Measurements from ENCODE around the gene ZNF77.
"Not testable (repeated sequence)": the region's sequence is repeated elsewhere in the genome, so short reads cannot be mapped to it uniquely, and the experiment has no call there.

Gene ZNF77

DNA sequence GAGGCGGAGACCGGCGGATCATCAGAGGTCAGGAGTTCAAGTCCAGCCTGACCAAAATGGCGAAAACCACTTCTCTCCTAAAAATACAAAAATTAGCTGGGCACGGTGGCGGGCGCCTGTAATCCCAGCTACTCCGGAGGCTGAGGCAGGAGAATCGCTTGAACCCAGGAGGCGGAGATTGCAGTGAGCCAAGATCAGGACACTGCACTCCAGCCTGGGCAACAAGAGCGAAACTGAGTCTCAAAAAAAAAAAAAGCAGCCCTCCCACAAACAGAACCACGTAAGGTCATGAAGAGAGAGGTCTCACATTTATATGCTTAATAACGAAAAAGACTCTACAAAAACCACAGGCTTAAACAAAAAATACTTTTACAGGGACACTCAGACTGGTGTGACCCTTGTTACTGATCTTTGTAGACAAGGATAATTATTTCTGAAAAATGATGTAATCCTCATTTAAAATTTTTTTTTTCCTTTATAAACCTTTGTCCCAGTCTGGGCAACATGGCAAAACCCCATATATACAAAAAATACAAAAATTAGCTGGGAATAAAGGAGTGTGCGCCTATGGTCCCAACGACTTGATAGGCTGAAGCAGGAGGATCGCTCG, 909 bp upstream of the ZNF77 start:
- Mint-ChIP-seq H3K4me3 (peak overlapping the region; percentile 97 to 99 (median 98)), H3K27me3 (ENCODE audit: low read depth) (no peaks in the 10 kb centered on the region), H3K9me3 (no peaks in the 10 kb centered on the region), H3K4me1 (peaks cover 25% of the 10 kb centered on the region), H3K27ac (peak overlapping the region; percentile 88 to 99 (median 93)), H3K36me3 (ENCODE audit: low read depth) (peaks cover 9% of the 10 kb centered on the region)
- TF ChIP-seq, protein P1, sequence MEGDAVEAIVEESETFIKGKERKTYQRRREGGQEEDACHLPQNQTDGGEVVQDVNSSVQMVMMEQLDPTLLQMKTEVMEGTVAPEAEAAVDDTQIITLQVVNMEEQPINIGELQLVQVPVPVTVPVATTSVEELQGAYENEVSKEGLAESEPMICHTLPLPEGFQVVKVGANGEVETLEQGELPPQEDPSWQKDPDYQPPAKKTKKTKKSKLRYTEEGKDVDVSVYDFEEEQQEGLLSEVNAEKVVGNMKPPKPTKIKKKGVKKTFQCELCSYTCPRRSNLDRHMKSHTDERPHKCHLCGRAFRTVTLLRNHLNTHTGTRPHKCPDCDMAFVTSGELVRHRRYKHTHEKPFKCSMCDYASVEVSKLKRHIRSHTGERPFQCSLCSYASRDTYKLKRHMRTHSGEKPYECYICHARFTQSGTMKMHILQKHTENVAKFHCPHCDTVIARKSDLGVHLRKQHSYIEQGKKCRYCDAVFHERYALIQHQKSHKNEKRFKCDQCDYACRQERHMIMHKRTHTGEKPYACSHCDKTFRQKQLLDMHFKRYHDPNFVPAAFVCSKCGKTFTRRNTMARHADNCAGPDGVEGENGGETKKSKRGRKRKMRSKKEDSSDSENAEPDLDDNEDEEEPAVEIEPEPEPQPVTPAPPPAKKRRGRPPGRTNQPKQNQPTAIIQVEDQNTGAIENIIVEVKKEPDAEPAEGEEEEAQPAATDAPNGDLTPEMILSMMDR (IDR thresholded peaks at IDR 0.05; ENCODE audit: unreplicated experiment in 3 of 3) = no peak

- no peaks in the 10 kb centered on the region for H3K9me3 Mint-ChIP-seq
- peaks cover 16% of the 10 kb centered on the region for H3K36me3 Mint-ChIP-seq (ENCODE audit: low read depth)
- H3K27me3 Mint-ChIP-seq (ENCODE audit: low read depth) = no peaks in the 10 kb centered on the region
- H3K4me3 Mint-ChIP-seq = peak overlapping the region; percentile 97 to 99 (median 98)
- TF ChIP-seq, protein P1 (IDR thresholded peaks at IDR 0.05; ENCODE audit: unreplicated experiment in 3 of 3) = no peak
- no peak overlapping the region for H3K27ac Mint-ChIP-seq
- H3K4me1 Mint-ChIP-seq = peaks cover 18% of the 10 kb centered on the region
These were observed 382 bp downstream of the ZNF77 start for GRCh38 chr19:2944403-2944774.

DNA sequence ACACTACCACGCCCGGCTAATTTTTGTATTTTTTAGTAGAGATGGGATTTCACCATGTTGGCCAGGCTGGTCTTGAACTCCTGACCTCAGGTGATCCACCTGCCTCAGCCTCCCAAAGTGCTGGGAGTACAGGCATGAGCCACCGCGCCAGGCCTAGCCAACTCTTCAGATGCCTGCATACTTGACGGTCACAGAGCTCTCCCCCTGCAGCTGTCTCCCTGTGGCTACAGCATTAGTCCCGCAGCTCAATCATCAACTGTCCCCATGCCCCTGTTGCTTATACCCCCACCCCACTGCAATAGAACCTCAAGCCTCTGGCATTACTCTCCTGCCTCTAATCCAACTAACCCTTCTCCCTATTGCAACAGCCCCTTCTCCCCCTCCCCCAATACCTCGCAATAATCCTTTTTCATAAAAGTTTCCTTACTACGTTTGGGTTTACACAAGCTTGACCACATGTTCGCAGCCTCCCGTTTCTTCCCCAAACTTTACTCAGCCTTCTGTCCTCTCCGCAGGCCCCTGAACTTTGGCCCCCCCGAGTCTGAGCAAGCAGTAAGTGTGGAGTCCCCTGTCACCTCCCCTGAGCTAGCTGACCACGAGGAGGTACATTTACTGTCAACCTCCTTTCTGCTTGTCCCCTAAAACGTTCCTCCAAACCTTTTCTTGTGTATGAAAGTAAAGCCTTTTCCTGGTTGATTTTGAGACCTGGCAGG, 1.7 kb downstream of the ZNF77 start:
- Mint-ChIP-seq H3K4me3 (peak overlapping the region; percentile 78 to 98 (median 83)), H3K9me3 (peaks cover 4% of the 10 kb centered on the region)
- TF ChIP-seq, protein P1 (IDR thresholded peaks at IDR 0.05; ENCODE audit: unreplicated experiment in 3 of 3) = no peak

DNA sequence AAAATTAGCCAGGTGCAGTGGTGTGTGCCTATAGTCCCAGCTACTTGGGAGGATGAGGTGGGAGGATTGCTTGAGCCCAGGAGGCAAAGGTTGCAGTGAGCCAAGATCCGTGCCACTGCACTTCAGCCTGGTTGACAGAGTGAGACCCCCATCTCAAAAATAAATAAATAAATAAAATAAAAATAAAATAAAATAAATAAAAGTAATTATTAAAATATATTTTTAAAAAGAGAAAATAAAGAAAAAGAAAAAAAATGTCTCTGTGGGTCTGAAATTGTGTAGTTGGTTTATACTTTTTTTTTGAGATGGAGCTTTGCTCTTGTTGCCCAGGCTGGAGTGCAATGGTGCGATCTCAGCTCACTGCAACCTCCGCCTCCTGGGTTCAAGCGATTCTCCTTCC, 8.9 kb downstream of the ZNF77 start:
- H3K27ac Mint-ChIP-seq; H3K4me1 Mint-ChIP-seq; H3K4me3 Mint-ChIP-seq; H3K27me3 Mint-ChIP-seq (ENCODE audit: low read depth): not testable (repeated sequence)
- Mint-ChIP-seq H3K9me3 (peaks cover 55% of the 10 kb centered on the region), H3K36me3 (ENCODE audit: low read depth) (peaks cover 88% of the 10 kb centered on the region)

More for the DNA sequence above, 1.7 kb downstream of the ZNF77 start:
- Mint-ChIP-seq H3K27ac (no peak overlapping the region), H3K4me1 (peaks cover 11% of the 10 kb centered on the region), H3K36me3 (ENCODE audit: low read depth) (peaks cover 25% of the 10 kb centered on the region), H3K27me3 (ENCODE audit: low read depth) (no peaks in the 10 kb centered on the region)

- H3K4me3 Mint-ChIP-seq = no peak overlapping the region
- H3K27ac Mint-ChIP-seq = no peak overlapping the region
- H3K27me3 Mint-ChIP-seq (ENCODE audit: low read depth) = peaks cover 5% of the 10 kb centered on the region
- H3K4me1 Mint-ChIP-seq = no peaks in the 10 kb centered on the region
- H3K36me3 Mint-ChIP-seq (ENCODE audit: low read depth) = peaks cover 87% of the 10 kb centered on the region
- TF ChIP-seq, protein P1 (IDR thresholded peaks at IDR 0.05; ENCODE audit: unreplicated experiment in 3 of 3) = no peak
- H3K9me3 Mint-ChIP-seq = peaks cover 60% of the 10 kb centered on the region
These were observed 11.3 kb downstream of the ZNF77 start for GRCh38 chr19:2933490-2933910.

DNA sequence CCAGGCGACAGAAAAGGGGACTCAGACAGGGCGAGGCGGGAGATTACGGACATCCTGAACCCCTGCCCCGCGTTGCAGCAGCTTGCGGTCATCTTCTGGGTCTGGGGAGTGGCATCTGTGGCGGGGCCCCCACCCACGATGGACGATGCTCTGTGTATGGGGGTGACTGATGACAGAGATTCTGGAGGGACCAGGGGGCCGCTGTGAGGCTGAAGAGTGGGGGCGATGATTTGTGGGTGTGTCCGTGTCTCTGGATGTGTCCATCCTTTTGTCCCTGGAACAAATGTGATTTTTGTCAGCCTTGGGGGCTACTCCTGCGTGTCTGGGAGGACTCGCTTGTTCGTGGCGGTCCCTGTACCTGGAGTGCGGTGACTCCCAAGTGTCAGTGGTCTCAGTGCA, 17.7 kb downstream of the ZNF77 start:
- peaks cover 25% of the 10 kb centered on the region for H3K9me3 Mint-ChIP-seq
- H3K36me3 Mint-ChIP-seq (ENCODE audit: low read depth) = peaks cover 42% of the 10 kb centered on the region
- no peak overlapping the region for H3K27ac Mint-ChIP-seq
- TF ChIP-seq, protein P1 (IDR thresholded peaks at IDR 0.05; ENCODE audit: unreplicated experiment in 3 of 3) = no peak
- H3K4me3 Mint-ChIP-seq = no peak overlapping the region
- H3K27me3 Mint-ChIP-seq (ENCODE audit: low read depth) = no peaks in the 10 kb centered on the region
- H3K4me1 Mint-ChIP-seq = no peaks in the 10 kb centered on the region
